Ishikawa (cell line): ENCODE data around the gene MAX.

ENCODE experiments used
- CEBPB ChIP-seq: IDR thresholded peaks from 2 replicates; pipeline ENCODE4 v1.6.1; 2012
- EGR1 ChIP-seq: IDR thresholded peaks from 2 replicates; pipeline ENCODE4 v1.6.1; 2012
- EP300 ChIP-seq: IDR thresholded peaks from 2 replicates; pipeline ENCODE4 v1.6.1; 2012; ENCODE audit warnings: borderline replicate concordance
- FOXM1 ChIP-seq: IDR thresholded peaks from 2 replicates; pipeline ENCODE4 v1.6.1; 2012; ENCODE audit warnings: low read depth, borderline replicate concordance
- MAX ChIP-seq: IDR thresholded peaks from 2 replicates; pipeline ENCODE4 v1.6.1; 2012
- NFIC ChIP-seq: IDR thresholded peaks from 2 replicates; pipeline ENCODE4 v1.6.1; 2012
- RAD21 ChIP-seq: IDR thresholded peaks from 2 replicates; pipeline ENCODE4 v1.6.1; 2012; ENCODE audit warnings: low read depth
- TAF1 ChIP-seq: IDR thresholded peaks from 2 replicates; pipeline ENCODE4 v1.6.1; 2012; ENCODE audit warnings: low read depth, mild to moderate bottlenecking
- TCF12 ChIP-seq: IDR thresholded peaks from 2 replicates; pipeline ENCODE4 v1.6.1; 2012; ENCODE audit warnings: low read depth
- TEAD4 ChIP-seq: IDR thresholded peaks from 2 replicates; pipeline ENCODE4 v1.6.1; 2012
- USF1 ChIP-seq: IDR thresholded peaks from 2 replicates; pipeline ENCODE4 v1.6.1; 2012
- YY1 ChIP-seq: IDR thresholded peaks from 2 replicates; pipeline ENCODE4 v1.6.1; 2012; ENCODE audit warnings: low read depth
- ZBTB7A ChIP-seq: IDR thresholded peaks from 2 replicates; pipeline ENCODE4 v1.6.1; 2012; ENCODE audit warnings: low read depth
- TF ChIP-seq, protein P1 (sequence below): IDR thresholded peaks from 2 replicates; pipeline ENCODE4 v1.6.1; 2012; ENCODE audit warnings: low read depth, mild to moderate bottlenecking

The MAX gene

DNA sequence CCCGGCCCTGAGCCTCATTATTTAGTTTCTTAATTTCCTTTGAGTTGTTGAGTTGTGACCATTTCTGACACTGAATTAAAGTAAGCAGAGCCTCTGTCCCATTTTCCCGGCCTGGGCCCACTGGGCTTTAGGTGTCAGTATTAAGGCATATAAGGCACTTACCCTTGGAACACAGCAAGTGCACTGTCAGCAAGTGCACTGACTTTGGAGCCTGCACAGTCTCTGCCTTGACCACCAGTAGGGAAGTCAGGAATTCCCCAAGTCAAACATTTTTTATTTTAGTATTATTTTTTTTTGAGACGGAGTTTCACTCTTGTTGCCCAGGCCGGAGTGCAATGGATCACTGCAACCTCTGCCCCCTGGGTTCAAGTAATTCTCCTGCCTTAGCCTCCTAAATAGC is 56.6 kb downstream of the MAX start:
- TF ChIP-seq EP300, result no peak
- no peak for TF ChIP-seq TCF12
- no peak for TF ChIP-seq USF1
- TF ChIP-seq ZBTB7A, result no peak

DNA sequence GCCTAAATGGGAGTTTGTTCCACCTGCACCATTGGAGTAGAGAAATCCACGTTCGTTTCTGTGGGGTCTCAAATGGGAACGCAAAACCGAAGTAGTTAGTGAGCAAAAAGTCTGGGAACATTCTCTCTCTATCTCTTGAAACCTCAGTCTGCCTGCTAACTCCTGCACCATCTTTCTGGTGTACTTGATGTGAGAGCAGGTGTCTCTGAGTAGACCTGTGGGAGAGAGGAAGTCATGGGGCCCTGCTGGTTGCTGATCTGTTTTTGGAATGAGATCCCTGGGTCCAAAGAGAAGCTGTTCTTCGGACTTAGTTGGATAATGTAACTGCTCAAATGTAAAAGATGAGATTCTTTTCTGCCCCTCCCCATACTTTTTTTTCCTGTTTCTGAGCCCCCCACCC is 57.3 kb downstream of the MAX start:
- TF ChIP-seq TEAD4 (no peak), ZBTB7A (no peak), CEBPB (no peak), EP300 (no peak), RAD21 (no peak), NFIC (no peak), TAF1 (no peak), USF1 (no peak)
- TF ChIP-seq, protein P1, sequence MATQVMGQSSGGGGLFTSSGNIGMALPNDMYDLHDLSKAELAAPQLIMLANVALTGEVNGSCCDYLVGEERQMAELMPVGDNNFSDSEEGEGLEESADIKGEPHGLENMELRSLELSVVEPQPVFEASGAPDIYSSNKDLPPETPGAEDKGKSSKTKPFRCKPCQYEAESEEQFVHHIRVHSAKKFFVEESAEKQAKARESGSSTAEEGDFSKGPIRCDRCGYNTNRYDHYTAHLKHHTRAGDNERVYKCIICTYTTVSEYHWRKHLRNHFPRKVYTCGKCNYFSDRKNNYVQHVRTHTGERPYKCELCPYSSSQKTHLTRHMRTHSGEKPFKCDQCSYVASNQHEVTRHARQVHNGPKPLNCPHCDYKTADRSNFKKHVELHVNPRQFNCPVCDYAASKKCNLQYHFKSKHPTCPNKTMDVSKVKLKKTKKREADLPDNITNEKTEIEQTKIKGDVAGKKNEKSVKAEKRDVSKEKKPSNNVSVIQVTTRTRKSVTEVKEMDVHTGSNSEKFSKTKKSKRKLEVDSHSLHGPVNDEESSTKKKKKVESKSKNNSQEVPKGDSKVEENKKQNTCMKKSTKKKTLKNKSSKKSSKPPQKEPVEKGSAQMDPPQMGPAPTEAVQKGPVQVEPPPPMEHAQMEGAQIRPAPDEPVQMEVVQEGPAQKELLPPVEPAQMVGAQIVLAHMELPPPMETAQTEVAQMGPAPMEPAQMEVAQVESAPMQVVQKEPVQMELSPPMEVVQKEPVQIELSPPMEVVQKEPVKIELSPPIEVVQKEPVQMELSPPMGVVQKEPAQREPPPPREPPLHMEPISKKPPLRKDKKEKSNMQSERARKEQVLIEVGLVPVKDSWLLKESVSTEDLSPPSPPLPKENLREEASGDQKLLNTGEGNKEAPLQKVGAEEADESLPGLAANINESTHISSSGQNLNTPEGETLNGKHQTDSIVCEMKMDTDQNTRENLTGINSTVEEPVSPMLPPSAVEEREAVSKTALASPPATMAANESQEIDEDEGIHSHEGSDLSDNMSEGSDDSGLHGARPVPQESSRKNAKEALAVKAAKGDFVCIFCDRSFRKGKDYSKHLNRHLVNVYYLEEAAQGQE, result no peak

DNA sequence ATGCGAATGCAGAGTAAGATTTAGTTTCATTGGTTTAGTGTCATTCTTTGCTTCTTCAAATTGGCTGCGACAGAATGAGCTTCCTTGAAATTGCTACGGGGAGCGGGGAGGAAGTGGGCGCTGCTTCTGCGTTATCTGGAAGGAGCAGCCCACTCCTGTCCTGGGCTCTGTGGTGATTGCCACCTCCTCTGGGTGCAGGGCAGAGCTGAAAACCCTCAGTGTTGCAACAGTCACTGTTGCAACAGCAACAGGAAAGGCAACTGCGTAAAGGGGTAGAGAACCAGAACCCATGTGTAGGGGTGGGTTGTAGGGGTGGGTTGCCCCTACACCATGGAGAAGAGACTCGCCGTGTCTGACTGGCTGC is 57.7 kb downstream of the MAX start:
- TF ChIP-seq EGR1 (no peak), YY1 (no peak), ZBTB7A (no peak), EP300 (no peak), FOXM1 (no peak), NFIC (no peak), TCF12 (no peak)
- TF ChIP-seq, protein P1, result no peak

DNA sequence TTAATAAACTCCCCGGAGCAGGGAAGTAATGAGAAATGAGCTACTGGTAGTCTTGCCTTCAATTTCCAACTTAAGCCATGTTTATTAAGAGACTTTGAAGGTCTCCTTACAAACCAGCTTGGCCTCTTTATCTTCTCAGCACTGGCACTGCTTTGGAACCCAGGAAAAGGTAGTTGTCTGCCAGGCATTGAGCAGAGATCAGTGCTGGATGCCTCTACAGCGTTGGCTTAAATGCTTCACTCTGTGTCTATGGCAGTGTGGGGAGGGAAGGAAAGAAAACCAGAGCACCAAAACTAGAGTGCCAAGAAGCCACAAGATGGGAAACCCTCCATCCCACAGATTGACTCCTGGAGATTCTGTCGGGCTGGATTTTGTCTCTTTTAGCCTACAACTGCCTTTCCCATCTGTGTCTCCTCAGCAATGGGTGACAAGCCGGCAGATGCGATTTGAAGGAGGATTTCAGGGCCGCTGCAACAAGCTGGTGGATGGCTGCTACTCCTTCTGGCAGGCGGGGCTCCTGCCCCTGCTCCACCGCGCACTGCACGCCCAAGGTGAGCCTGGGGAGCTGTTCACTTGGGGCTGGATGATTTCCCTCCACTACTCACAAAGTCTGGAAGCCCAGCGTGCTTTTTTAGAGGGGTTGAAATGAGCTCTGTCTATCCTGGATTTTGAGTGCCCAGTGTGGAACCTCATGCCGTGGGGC is 58.3 kb downstream of the MAX start:
- TF ChIP-seq CEBPB, result no peak
- no peak for TF ChIP-seq USF1
- TF ChIP-seq NFIC, result no peak
- no peak for TF ChIP-seq YY1

GRCh38 chr14:65042731-65043372 is 59.5 kb downstream of the MAX start:
- TF ChIP-seq USF1 (no peak), FOXM1 (no peak), MAX (no peak), EGR1 (no peak), EP300 (no peak), RAD21 (no peak), ZBTB7A (no peak)
- TF ChIP-seq, protein P1, result no peak
